Measurements from ENCODE around the gene DDX46.

DNA sequence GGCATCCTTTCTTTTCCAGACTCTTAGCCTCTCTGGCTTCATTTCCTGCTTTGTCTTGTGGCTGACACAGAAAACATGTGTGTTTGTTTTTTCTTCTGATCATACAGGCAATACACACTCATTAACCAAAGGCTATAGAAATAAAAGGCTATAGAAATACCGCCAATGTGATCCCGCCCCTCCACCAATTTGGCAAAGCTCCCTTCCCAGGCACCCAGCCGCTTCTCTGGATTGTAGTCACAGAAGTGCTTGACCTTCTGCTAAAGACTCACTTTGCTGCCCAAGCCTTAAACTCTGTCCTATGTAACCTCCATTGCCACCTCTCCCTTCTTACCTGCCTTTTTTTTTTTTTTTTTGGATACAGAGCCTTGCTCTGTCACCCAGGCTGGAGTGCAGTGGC lies 120.9 kb downstream of the DDX46 start:
- TF ChIP-seq, protein P1, sequence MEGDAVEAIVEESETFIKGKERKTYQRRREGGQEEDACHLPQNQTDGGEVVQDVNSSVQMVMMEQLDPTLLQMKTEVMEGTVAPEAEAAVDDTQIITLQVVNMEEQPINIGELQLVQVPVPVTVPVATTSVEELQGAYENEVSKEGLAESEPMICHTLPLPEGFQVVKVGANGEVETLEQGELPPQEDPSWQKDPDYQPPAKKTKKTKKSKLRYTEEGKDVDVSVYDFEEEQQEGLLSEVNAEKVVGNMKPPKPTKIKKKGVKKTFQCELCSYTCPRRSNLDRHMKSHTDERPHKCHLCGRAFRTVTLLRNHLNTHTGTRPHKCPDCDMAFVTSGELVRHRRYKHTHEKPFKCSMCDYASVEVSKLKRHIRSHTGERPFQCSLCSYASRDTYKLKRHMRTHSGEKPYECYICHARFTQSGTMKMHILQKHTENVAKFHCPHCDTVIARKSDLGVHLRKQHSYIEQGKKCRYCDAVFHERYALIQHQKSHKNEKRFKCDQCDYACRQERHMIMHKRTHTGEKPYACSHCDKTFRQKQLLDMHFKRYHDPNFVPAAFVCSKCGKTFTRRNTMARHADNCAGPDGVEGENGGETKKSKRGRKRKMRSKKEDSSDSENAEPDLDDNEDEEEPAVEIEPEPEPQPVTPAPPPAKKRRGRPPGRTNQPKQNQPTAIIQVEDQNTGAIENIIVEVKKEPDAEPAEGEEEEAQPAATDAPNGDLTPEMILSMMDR (IDR thresholded peaks at IDR 0.05; ENCODE audit: poor library complexity), result no peak
- TF ChIP-seq EZH2 (IDR thresholded peaks at IDR 0.05; ENCODE audit: borderline replicate concordance), result no peak
